Heart right ventricle (tissue), 16 donors: ENCODE results near the gene SHLD2. TPM values are rescaled to one million over a fixed set of nuclear protein-coding genes. Genes with fewer than 3 reads are reported as not detected.
"Not testable (repeated sequence)": the region's sequence is repeated elsewhere in the genome, so short reads cannot be mapped to it uniquely, and the experiment has no call there.

Source experiments
- ATAC-seq, 8 donors: fragments of 200-7000 bp; cut with Tn5 transposase; one replicate each; pipeline ENCODE4 v1.9.1; 2020; ENCODE audit warnings: mild to moderate bottlenecking in 8 of 8, moderate library complexity in 8 of 8, moderate number of reproducible peaks in 1 of 8
- DNase-seq, 2 donors: peaks; one replicate each; pipeline ENCODE4 v3.0.0-alpha.2; 2020
- H3K27ac ChIP-seq, 10 donors: fragments of 200-600 bp; sonication (generic) in 2 of 10; one replicate each; pipeline versions ENCODE4 v1.5.0 to v1.8.0; 2020 to 2022; ENCODE audit warnings: mild to moderate bottlenecking in 3 of 10
- H3K27me3 ChIP-seq, 7 donors: fragments of 200-600 bp; one replicate each; pipeline ENCODE4 v1.8.0; 2021 to 2022; ENCODE audit warnings: mild to moderate bottlenecking in 2 of 7
- H3K36me3 ChIP-seq, 9 donors: fragments of 200-600 bp; sonication (generic) in 1 of 9; one replicate each; pipeline versions ENCODE4 v1.5.0 to v1.8.0; 2020 to 2022; ENCODE audit warnings: mild to moderate bottlenecking in 2 of 9
- H3K4me1 ChIP-seq, 9 donors: fragments of 200-600 bp; sonication (generic) in 1 of 9; one replicate each; pipeline versions ENCODE4 v1.5.0 to v1.8.0; 2020 to 2022; ENCODE audit warnings: mild to moderate bottlenecking in 4 of 9
- H3K4me3 ChIP-seq, 10 donors: fragments of 200-600 bp; sonication (generic) in 2 of 10; one replicate each; pipeline versions ENCODE4 v1.5.0 to v1.8.0; 2020 to 2022; ENCODE audit warnings: mild to moderate bottlenecking in 7 of 10, moderate library complexity in 2 of 10
- H3K9me3 ChIP-seq, 11 donors: fragments of 200-600 bp in 10 of 11; sonication (generic) in 2 of 11; one replicate each; pipeline versions ENCODE4 v1.5.0 to v1.8.0; 2013 to 2022; ENCODE audit warnings: mild to moderate bottlenecking in 2 of 11, control low read depth in 1 of 11, moderate library complexity in 1 of 11
- WGBS, 2 donors: extraction: QIAGEN DNeasy Blood & Tissue Kit; methylation state at CpG; one replicate each; pipeline ENCODE4 v1.1.7; 2013; ENCODE audit warnings: inconsistent platforms in 1 of 2; 5-methylcytosine and 5-hydroxymethylcytosine counted together
- intact Hi-C, 10 donors: fragments of 100-400 bp; cut with DNase I; formaldehyde crosslinking; loops; one replicate each; pipeline versions ENCODE4 v1.11.1 to v1.14.2; 2022
- polyA plus RNA-seq, 2 donors: library from polyadenylated mRNA; stranded (reverse); fragments of 200-250 nt; gene quantifications; one replicate each; pipeline ENCODE4 v1.2.3, GENCODE V29; 2013
- total RNA-seq, 10 donors: library from RNA; stranded (reverse); fragmentation: NEBNext Ultra II Directional in 3 of 10; extraction: Animal tissue kit (Norgen Biotek cat#: 25700) in 3 of 10; gene quantifications; one replicate each; pipeline versions ENCODE4 v1.2.1 to v1.2.4, GENCODE V29; 2021 to 2023
- donor health status: Arrhythmogenic right ventricular cardiomyopathy.
- donor health status: ischemic (EF 13 %, LVEDD 7.1; RV severe dilation, severe dysfunction).
- donor health status: healthy with polysubstance abuse.
- donor health status: DM: no; HTN: yes; CAD: no.
- donor health status: DM: no; HTN: no; CAD: no.
- donor health status: ischemic (EF 25% LVEDD 6.9; RV normal size, moderate dysfunction).
- donor health status: ischemic (EF 25% LVEDD 5.7; RV mildly dilated, moderate dysfunction).
- donor health status: healthy.
- donor health status: DM: yes; HTN: yes; CAD: no.
- donor health status: Ischemic cardiomyopathy.
- donor health status: ischemic (EF 35%, LVEDD 5.7; RV mildly dilated, moderate dysfunction).
- donor health status: nonischemic (EF 11% LVEDD 7.7; RV severe dilation, severe dysfunction).
- donor health status: DM: yes; HTN: yes; CAD: no.
- donor health status: PGD.
- donor health status: ischemic (EF 29% LVEDD 5.4; RV normal size, mild dysfunction).
- donor health status: nonischemic (EF 23%, LVEDD 6.1; RV moderate dilation, normal function).

Gene SHLD2
- total and polyA plus RNA-seq, 12 donors, result 9.4 to 16.1 (median 11.1) TPM

DNA sequence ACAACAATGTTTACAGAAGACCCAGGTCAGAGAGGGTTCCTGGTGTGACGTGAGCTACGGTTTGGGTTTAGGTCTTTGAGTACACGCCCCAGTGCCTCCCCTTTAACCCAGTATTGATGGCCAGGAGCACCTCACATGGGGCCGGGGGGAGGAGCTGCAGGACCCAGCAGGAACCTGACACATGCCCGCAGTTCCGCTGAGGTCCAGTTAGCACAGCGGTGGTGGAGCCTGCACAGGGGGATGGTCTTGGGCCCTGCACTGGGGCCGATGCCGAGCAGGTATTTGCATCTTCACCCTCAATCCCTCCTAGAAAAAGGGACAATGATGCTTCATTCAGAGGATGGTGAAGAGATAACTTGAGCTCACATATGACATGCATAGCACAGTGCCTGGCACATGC lies 134.2 kb downstream of the SHLD2 start:
- not testable (repeated sequence) for ATAC-seq

DNA sequence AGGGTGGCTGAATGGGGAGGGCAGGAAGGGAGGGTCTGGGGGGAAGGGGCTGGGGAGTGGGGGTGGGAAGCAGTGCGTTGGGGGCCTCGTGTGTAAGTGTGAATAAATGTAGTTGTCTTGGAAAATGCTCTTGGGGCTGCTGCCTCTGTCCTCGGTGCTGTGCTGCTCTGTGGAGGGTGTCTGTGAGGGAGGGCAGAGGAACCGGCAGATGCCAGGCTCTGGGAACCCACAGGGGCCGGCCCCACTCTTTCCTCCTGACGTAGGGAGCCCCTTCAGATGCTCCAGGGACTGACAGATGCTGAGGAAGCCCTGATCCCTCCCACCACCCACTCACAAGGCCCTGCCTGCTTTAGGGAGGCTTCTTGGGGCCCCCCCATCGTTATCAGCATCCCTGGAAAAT lies 139.8 kb downstream of the SHLD2 start:
- 79 to 100% methylated on average over 2 to 5 of the region's 7 CpGs for WGBS, 2 donors
- H3K36me3 ChIP-seq, DNase-seq, H3K27ac ChIP-seq, ATAC-seq, H3K4me1 ChIP-seq, intact Hi-C loops, H3K9me3 ChIP-seq, H3K27me3 ChIP-seq, H3K4me3 ChIP-seq: not testable (repeated sequence)

More for the DNA sequence above, 134.2 kb downstream of the SHLD2 start:
- H3K36me3 ChIP-seq, H3K9me3 ChIP-seq, H3K4me3 ChIP-seq, H3K27ac ChIP-seq, DNase-seq, intact Hi-C loops, H3K27me3 ChIP-seq, H3K4me1 ChIP-seq: not testable (repeated sequence)
- 95 to 96% methylated on average over 9 of the region's 9 CpGs for WGBS, 2 donors

- intact Hi-C loops, result not testable (repeated sequence)
Measured at GRCh38 chr10:87237244-87237643, 142.2 kb downstream of the SHLD2 start.

DNA sequence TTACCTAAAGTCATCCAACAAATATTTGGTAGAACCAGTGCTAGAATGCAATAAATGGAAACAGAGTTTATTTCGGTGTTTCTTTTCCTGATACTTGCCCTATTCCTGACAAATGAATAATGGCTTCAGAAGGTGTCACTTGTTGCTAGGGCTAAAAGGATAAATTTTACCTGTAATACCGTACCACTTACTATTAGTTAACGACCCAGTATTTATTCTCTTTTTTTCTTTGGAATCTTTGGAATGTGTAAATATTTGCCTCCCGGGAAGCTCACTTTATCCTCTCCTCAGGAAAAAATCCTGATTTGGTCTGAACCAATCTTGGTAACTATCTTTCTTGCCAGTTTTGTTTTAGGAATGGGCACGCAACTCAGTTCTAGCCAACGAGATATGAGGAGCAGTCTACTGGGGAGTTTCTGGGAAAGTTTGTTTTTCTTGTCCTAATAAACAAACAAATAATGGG lies 144.4 kb downstream of the SHLD2 start:
- H3K27ac ChIP-seq, H3K4me3 ChIP-seq, H3K36me3 ChIP-seq, ATAC-seq, H3K27me3 ChIP-seq, intact Hi-C loops, DNase-seq, H3K4me1 ChIP-seq, H3K9me3 ChIP-seq: not testable (repeated sequence)
- WGBS, 2 donors, result 78 to 93% methylated on average over 2 of the region's 6 CpGs

More at GRCh38 chr10:87237244-87237643, 142.2 kb downstream of the SHLD2 start:
- ATAC-seq, DNase-seq, H3K36me3 ChIP-seq, H3K27me3 ChIP-seq, H3K9me3 ChIP-seq, H3K27ac ChIP-seq, H3K4me3 ChIP-seq, H3K4me1 ChIP-seq: not testable (repeated sequence)
- 90% methylated on average over 3 of the region's 5 CpGs for WGBS, 2 donors

Other genes with a start within 250 kb of the SHLD2 start
- gene MMRN2, start 137.6 kb upstream of the SHLD2 start, total RNA-seq, result 10 to 100 TPM; 23.4 to 43.2 (median 36.2) TPM
- 10 to 100 TPM; 22.5 to 31.7 TPM for gene MMRN2, start 137.6 kb upstream of the SHLD2 start, polyA plus RNA-seq
- 10 to 100 TPM in 9 of 10 donors, 1 to 10 TPM in 1; 9.4 to 21.4 (median 12.6) TPM for gene SNCG, start 136.6 kb upstream of the SHLD2 start, total RNA-seq
- 10 to 100 TPM; 35.2 to 68.0 TPM for gene SNCG, start 136.6 kb upstream of the SHLD2 start, polyA plus RNA-seq
- 100 to 1,000 TPM in 1 of 10 donors, 10 to 100 TPM in 9; 18.5 to 113 (median 40.4) TPM for gene ADIRF, start 126.7 kb upstream of the SHLD2 start, total RNA-seq
- 100 to 1,000 TPM; 174 to 234 TPM for gene ADIRF, start 126.7 kb upstream of the SHLD2 start, polyA plus RNA-seq
- not detected for gene FAM25A, start 74.9 kb upstream of the SHLD2 start, total RNA-seq
- not detected for gene FAM25A, start 74.9 kb upstream of the SHLD2 start, polyA plus RNA-seq
- gene GLUD1, start 363 bp upstream of the SHLD2 start, total RNA-seq, result 100 to 1,000 TPM in 7 of 10 donors, 10 to 100 TPM in 3; 85.9 to 130 (median 119) TPM
- 10 to 100 TPM; 38.0 to 66.8 TPM for gene GLUD1, start 363 bp upstream of the SHLD2 start, polyA plus RNA-seq
- 1 to 10 TPM in 8 of 10 donors, under 1 TPM in 2; 0.65 to 3.4 (median 1.7) TPM for gene NUTM2A, start 130.2 kb downstream of the SHLD2 start, total RNA-seq
- 1 to 10 TPM in 1 of 2 donors, under 1 TPM in 1; 0.78 to 6.8 TPM for gene NUTM2A, start 130.2 kb downstream of the SHLD2 start, polyA plus RNA-seq